HG03439 (cell line): ENCODE results near the gene KRTAP5-3.

Source experiments
- ATAC-seq: cut with Tn5 transposase; IDR thresholded peaks from one replicate; pipeline ENCODE4 v1.9.1; 2021; ENCODE audit warnings: mild to moderate bottlenecking, moderate library complexity; ENCODE audit not compliant: unreplicated experiment

The KRTAP5-3 gene

DNA sequence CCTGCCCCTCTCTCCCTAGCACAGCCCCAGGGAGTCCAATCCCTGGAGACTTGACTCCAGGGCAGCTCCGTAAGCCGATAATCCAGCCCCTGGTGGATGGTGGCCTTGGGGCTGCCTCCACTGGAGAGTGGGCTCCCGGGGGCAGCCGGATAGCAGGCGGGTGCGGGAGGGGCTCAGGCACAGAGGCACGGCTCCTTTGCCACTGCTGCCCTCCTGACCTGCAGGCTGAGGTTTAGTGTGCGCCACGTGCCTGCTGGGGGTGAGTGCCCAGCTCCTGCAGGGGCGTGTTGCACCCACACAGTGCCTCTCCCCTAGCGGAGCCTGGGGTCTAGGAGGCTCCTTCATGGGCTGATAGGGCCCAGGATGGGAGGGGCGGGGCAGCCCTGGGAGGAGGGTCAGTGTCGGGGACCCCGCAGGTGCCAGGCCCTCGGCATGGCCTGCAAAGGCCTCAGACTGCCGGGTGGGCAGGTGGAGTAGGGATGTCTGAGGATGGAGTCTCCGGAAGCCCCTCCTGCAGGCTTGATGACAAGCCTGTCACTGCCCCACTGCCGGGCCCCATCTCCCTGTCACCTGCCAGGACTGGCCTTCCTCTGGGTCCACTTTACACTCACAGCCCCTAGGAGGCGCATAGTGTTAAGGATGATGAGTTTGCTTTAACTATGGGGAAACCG lies 41.7 kb downstream of the KRTAP5-3 start:
- ATAC-seq: no peak

DNA sequence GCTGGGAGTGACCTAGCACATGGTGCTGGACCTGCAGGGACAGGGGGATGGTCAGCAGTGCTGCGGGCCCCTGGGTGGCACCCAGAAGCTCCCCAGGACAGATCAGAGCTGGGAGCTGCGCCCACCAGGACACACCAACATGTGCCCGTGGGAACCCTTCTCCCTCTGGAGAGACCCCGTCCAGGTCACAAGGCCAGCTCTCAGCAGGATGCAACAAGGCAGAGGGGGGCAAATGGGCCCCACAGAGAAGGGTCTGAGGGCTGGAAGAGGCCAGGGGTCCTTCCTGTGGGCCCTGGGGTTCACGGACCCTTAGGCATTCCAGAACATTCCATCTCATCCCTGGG lies 42.4 kb downstream of the KRTAP5-3 start:
- no peak for ATAC-seq

DNA sequence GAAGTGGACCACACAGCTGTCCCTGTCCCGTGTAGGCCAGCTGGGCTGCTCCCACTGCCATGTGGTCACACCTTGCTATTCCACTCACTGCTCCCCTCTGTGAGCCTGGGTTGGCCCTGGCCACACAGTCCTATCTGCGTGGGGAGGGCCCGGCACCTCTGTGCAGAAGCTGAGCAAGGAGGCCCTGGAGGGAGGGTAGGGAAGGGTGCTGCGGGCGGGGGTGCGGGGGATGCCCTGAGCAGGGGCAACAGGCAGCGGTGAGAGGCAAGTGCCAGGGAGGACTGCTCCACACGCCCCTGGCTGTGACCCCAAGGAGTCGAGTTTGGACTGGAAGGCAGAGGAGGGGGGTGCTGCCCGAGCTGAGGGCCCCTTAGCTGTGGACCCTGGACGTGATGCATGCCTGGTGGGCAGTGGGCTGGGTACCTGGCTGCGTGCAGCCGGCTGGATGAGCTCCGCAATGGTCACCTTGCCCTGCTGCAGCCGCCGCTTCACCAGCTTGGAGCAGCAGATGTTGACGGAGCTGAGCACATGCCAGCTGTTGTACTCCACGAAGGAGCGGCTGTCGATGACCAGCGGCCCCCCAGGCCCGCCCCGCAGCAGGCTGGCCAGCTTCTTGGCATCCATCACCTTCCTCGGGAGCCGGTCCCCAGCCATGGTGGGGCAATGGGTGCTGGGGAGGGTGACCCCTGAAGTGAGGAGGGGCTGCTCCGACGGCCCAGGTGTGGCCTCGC lies 42.9 kb downstream of the KRTAP5-3 start:
- ATAC-seq: no peak

DNA sequence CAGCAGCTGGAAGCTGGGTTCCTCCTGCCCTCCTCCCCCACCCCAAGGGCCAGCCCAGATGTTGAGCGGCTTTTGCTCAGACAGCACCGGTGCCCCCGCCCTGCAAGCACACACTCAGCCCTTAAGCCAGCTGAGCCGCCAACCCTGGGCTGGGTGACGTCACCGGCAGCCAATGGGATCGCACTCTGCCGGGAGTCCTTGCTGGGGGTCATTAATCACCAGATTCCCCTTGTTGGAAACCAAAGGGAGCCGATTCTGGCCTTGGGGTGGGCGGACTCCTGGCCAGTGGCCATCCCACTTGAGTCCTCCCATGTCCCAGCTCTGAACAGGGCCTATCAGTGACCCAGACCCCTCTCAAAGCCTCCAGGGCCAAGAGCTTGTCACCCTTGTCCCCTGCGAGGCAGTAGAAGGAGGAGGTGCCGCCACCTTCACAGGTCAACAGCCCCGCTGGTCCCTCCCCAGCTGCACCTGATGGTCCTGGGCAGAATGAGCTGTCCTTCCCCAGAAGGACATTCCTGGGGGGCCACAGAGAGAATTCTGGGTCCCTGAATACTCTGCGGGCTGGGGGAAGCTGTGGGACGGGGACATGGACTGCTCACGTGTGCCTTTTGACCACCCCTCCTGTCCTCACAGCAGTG lies 43.6 kb downstream of the KRTAP5-3 start:
- no peak for ATAC-seq

DNA sequence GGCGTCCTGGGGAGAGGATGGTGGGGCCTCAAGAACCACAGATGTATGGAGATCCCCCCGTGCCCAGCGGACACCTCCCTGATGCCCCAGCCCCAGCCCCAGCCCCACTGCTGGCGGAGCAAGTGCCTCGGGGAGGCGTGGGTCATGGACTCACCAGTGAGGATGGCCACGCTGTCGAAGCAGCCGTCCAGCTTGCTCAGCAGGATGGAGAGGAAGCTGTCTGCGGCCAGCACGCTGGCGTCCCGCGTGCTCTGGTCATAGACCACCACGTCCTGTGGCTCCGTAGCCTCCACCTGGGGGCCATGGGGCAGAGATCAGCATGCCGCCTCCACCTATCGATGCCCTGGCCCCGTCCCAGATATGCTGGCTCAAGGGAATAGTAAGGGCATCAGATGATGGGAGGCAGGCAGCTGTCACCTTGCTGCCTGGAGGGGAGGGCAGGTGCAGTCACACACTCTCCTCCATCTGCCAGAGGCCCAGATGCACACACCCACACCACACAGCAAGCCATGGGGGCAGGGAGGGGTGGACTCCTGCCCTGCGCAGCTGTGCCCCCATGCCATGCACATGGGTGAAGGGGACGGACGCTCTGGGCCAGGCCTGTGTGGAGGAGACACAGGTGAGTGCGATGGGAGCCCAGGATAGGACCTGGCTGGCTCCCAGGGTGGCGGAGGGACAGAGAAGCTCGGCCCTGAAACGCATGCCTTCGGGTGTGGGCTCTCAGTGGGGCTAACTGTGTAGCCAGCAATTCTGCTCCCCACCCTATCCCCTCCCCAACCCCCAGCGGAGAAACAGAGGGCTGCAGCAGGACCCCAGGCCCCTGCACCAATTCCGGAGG lies 44.3 kb downstream of the KRTAP5-3 start:
- no peak for ATAC-seq

DNA sequence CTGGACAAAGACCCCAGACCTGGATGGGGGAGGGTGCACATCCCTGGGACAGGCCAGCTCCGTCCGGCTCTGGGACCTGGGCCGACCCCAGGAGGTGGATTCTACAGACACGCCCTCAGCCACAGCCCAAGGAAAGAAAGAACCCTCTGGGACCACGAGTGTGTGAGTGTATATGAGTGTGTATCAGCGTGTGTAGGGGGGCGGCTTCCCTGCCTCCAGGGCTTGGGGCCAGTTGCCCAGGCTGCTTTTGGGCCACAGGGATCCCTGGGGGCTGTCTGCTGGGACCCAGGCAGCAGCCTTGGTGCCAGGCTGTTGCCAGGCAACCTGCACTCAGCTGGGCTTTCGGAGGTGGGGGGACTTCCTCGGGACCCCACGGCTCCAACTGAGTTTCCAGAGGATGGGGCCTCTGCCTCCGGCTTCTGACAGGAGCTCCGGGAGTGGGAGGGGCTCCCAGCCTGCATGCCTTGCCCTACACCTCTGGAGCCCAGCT lies 45.1 kb downstream of the KRTAP5-3 start:
- ATAC-seq: no peak

DNA sequence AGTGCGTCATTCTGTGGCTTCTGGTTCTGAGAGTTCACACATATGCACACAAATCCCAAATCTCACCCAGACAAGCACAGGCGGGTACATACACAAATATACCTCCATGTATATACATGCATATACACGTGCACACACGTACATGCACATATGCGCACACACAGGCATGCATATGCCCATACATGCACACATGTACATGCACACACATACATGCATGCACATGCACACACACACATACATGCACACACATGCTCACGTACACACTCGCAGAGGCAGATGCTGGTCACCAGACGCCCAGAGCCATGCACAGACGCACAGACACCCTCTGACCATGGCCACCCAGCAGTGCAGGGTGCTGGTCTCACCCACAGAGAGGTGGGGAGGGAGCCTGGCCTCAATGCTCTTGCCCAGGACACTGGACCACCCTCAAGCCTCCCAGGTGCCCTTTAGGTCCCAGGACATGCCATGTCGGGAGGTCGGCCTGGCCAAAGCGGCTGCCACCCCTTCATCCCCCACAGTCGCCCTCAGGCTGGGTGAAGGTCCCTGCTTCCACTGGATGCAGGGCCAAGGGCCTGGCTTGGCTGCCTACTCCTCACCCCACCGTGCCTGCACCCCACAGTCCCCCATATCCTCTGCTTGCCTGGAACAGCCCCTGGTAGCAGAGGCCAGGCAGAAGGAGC lies 45.7 kb downstream of the KRTAP5-3 start:
- ATAC-seq: no peak

DNA sequence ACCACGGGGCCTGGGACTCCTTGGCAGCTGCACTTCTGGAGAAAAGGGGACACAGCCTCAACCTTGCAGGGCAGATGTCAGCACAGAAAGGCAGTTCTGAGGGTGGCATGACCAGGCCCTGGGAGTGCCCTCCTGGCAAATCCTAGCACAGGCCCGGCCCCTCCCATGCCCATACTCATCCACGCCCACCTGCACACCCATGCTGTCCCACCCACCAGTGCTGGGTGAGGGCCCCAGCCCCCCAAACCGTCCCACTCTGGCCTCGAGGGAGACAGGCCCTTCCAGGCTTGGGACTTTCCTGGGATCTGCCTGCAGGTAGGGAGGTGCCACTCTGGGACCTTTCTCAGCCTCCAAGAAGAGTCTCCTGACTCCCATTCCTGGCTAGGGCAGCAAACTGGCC lies 46.3 kb downstream of the KRTAP5-3 start:
- no peak for ATAC-seq

DNA sequence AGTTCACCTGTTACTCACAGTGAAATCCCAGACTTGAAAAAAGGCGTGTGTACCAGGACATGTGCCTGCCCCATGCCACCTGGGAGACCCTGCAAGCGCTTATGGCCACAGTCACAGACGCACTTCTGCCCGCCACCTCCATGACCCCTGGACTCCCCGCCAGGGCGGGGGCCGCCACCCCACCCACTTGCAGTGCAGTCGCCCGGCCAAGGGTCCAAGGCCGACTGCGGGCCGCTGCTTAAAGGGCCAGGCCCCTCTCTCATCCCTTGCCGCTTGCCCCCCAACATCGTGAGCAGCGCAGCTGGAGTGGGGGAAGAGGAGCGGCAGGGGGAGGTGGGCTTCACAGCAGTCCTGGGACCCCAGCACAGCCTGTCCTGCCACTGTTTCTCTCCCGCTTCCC lies 47.0 kb downstream of the KRTAP5-3 start:
- ATAC-seq: no peak

DNA sequence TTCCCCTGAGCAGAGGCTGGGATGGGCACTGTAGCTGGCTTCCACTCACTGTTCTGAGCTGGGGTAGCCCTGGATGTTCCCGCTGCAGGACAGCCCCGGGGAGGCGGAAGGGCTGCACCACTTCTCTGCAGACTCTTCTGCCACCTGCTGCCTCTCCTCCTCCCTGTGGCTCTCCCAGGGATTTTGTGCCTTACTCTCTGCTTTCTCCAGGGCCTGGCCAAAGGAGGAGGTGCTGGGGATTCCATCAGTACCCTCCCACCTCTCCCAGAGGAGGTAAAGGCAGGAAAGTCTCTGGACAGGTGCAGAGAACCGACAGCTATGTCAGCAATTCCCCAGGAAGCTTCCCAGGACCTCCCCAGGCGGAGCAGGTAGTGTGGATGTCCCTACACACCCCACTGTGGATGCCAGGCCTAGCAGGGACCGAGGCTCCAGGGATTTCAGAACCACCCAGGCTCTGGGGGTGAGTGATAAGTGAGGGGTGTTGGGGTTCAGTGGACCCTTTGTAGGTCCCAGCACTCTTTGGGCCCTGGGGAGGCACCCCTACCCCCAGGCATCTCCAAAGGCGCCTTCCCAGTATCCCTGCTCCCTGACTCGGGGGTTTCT lies 47.5 kb downstream of the KRTAP5-3 start:
- no peak for ATAC-seq

DNA sequence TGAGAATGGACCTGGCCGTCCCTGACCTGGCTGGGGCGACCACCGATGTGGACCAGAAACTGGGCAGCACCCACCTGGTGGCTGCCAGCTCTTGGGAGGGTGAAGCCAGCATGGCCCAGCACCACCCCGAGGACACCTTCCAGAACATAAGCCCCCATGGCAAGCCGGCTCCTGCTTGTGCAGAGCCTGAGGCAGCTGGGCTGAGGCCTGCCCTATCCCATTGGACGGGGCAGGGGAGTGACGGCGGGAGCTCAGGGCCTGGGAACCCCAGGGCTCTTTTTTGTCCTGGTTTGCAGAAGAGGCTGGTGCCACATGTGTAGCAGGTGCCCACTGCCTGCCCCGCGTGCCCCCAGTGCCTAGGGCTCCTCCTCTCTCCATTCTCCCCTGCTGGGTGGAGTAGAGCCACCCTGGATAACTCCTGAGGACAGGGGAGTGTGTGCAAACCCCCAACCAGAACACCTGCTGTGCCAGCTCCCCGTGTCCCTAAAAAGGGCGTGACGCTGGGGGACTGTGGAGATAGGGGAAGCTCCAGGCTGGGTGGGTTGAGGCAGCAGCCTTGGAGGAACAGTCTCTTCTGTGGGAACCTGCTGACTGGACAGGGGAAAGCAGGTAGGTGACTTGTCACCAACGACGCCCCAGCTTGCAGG lies 48.1 kb downstream of the KRTAP5-3 start:
- no peak for ATAC-seq

DNA sequence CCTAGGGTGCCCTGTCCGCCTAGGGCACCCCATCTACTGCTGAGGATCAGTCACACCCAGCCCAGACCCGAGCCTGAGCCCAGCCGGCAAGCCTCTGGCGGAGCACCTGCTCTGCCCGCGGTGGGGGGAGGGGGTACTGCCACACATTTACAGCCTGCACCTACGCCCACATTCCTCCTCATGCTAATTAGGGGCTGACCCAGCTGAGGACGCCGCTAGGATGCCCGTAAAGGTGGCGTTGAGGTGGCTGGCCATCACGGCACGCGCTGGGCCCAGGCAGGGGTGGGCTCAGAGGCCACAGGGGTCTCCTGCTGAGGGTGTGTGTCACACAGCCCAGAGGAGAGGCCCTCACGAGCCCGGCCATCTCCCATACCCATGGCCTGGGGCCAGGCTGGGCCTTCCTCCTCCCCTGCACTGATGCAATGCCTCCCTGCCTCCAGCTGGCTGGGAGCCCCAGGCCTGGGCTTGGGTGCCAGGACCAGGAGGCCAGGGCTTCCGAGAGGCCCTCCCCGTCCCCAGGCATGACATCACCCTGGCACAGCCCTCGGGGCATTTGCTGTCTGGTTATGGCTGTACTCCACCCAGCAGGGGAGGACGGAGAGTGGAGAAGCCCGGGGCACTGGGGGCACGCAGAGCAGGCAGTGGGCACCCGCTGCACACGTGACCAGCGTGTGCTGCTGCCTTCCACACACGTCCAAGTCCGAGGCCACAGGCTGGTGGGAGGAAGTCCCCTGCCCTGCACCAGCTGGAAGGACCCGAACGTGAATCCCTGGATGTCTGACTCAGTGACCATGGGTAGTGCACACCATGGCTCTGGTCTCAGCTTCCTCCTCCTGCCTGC lies 48.9 kb downstream of the KRTAP5-3 start:
- ATAC-seq: no peak

DNA sequence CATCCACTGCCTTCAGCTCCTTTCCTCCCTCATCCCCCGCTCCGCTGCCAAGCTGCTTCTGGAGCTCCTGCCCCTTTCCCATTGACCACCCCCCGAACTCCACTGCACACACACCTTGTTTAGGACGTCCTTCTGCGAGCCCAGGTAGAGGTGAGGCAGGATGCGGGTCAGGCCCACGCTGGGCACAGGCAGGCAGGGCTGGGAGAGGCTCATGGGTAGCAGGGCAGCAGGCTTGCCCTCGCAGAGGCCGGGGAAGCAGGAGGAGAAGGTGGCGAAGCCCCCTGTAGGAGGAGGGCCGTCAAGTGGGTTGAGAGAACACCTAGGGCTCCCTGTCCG lies 49.5 kb downstream of the KRTAP5-3 start:
- no peak for ATAC-seq

DNA sequence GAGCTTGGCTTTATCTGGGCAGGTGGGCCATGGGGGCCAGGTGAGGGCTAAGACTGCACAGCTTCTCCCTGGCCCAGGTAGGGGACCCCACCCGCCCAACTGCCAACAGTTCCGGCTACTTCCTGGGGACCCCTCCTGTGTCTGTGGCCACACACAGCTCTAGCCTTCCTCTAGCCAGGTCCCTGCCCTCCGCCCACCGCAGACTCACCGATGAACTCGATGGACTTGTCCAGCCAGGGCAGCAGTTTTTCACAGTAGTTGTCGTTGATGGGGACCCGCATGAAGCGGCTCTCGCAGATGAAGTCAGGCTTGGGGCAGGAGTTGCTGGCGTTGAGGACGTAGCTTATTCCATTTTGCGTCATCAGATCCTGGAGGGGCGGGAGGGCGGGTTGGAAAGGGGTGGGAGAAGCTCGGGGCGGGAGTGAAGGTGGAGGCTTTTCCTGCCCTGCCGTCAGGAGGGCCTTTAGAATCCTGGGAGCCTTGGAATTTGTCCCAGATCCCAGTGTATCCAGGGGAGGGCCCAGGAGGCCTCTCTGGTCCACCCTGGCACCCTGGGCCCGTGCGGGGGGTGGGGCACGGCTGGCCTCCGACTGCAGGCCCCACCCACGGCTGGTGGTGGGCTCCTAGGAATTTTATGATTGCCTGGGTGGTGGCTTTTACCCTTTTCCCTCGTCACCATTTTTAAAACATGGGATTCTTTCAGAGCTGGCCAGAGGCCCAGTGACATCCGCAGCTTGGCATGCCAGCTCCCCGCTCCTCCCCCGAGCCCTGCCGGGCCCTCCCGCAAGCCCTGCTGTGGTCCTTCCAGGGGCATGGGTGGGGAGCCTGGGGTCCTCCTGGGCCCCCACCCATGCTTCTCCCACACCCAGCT lies 50.1 kb downstream of the KRTAP5-3 start:
- no peak for ATAC-seq
